Astrocyte (in vitro differentiated cells and primary cell): ENCODE measurements around the gene FAM81B. TPM values are rescaled to one million over a fixed set of nuclear protein-coding genes. Genes with fewer than 3 reads are reported as not detected.

Experiments used
- DNase-seq: peaks from one replicate; pipeline ENCODE4 v3.0.0-alpha.2; 2010; ENCODE audit warnings: low read depth
- FAIRE-seq: peaks from 2 replicates; lab custom pipeline; 2011; peaks lifted over from hg19 to GRCh38; lab: Jason Lieb, UNC
- H2AFZ ChIP-seq: 2 replicates; pipeline ENCODE4 v1.6.0; 2012; ENCODE audit warnings: low read depth, low read length, inconsistent platforms
- H3K27ac ChIP-seq: 2 replicates; pipeline ENCODE4 v1.5.1; 2011; ENCODE audit warnings: low read depth, low read length, inconsistent platforms
- H3K27me3 ChIP-seq: 2 replicates; pipeline ENCODE4 v1.6.0; 2011; ENCODE audit warnings: low read length, inconsistent platforms; ENCODE audit not compliant: insufficient read depth
- H3K36me3 ChIP-seq: 2 replicates; pipeline ENCODE4 v1.5.1; 2011; ENCODE audit warnings: low read length, inconsistent platforms; ENCODE audit not compliant: insufficient read depth
- H3K4me1 ChIP-seq: 2 replicates; pipeline ENCODE4 v1.5.1; 2011; ENCODE audit warnings: low read length, inconsistent platforms; ENCODE audit not compliant: insufficient read depth
- H3K4me2 ChIP-seq: 2 replicates; pipeline ENCODE4 v1.6.0; 2012; ENCODE audit warnings: low read length, inconsistent platforms
- H3K4me3 ChIP-seq: 2 replicates; pipeline ENCODE4 v1.5.1; 2011; ENCODE audit warnings: low read depth, mild to moderate bottlenecking, low read length, inconsistent platforms; ENCODE audit not compliant: insufficient read depth
- H3K79me2 ChIP-seq: 2 replicates; pipeline ENCODE4 v1.6.0; 2012; ENCODE audit warnings: mild to moderate bottlenecking, low read length, inconsistent platforms; ENCODE audit not compliant: insufficient read depth
- H3K9ac ChIP-seq: 2 replicates; pipeline ENCODE4 v1.6.0; 2012; ENCODE audit warnings: mild to moderate bottlenecking, low read length, inconsistent platforms
- H3K9me3 ChIP-seq: 2 replicates; pipeline ENCODE4 v1.5.1; 2012; ENCODE audit warnings: low read depth, mild to moderate bottlenecking, low read length, inconsistent platforms; ENCODE audit not compliant: insufficient read depth
- H4K20me1 ChIP-seq: 2 replicates; pipeline ENCODE4 v1.6.0; 2012; ENCODE audit warnings: low read length, inconsistent platforms; ENCODE audit not compliant: insufficient read depth
- H3K27ac Mint-ChIP-seq: one replicate; pipeline ENCODE4 v1.8.0; 2021; ENCODE audit warnings: mild to moderate bottlenecking, mixed read lengths; ENCODE audit not compliant: unreplicated experiment
- H3K27me3 Mint-ChIP-seq: one replicate; pipeline ENCODE4 v1.8.0; 2021; ENCODE audit warnings: low read depth, mixed read lengths; ENCODE audit not compliant: unreplicated experiment
- H3K36me3 Mint-ChIP-seq: one replicate; pipeline ENCODE4 v1.8.0; 2021; ENCODE audit warnings: low read depth, mixed read lengths; ENCODE audit not compliant: unreplicated experiment
- H3K4me1 Mint-ChIP-seq: one replicate; pipeline ENCODE4 v1.8.0; 2021; ENCODE audit warnings: low read depth, mixed read lengths; ENCODE audit not compliant: unreplicated experiment
- H3K4me3 Mint-ChIP-seq: one replicate; pipeline ENCODE4 v1.8.0; 2021; ENCODE audit warnings: mild to moderate bottlenecking, moderate library complexity, mixed read lengths; ENCODE audit not compliant: unreplicated experiment
- H3K9me3 Mint-ChIP-seq: one replicate; pipeline ENCODE4 v1.8.0; 2021; ENCODE audit warnings: mild to moderate bottlenecking, mixed read lengths; ENCODE audit not compliant: unreplicated experiment
- CTCF ChIP-seq: IDR thresholded peaks from 2 replicates; pipeline ENCODE4 v1.5.1; 2011; ENCODE audit warnings: low read depth, mild to moderate bottlenecking, inconsistent platforms, low read length, moderate library complexity; ENCODE audit not compliant: insufficient read depth
- EZH2 ChIP-seq: IDR thresholded peaks from 2 replicates; pipeline ENCODE4 v1.6.1; 2012; ENCODE audit warnings: mild to moderate bottlenecking, low read length, inconsistent platforms; ENCODE audit not compliant: insufficient read depth
- total RNA-seq: library from RNA; stranded (reverse); gene quantifications from 2 replicates; pipeline ENCODE4 v1.2.1, GENCODE V29; 2021

FAM81B gene
- total RNA-seq, 1 donor from 2014 or later, result 0.52 TPM

GRCh38 chr5:95471487-95471886 lies 80.3 kb downstream of the FAM81B start:
- Histone ChIP-seq H3K4me3 (no peak overlapping the region), H3K27me3 (no peaks in the 10 kb centered on the region), H4K20me1 (peaks cover 10% of the 10 kb centered on the region), H3K9ac (no peak overlapping the region), H3K79me2 (no peaks in the 10 kb centered on the region), H3K4me1 (peaks cover 11% of the 10 kb centered on the region), H3K9me3 (no peaks in the 10 kb centered on the region), H2AFZ (no peak overlapping the region), H3K4me2 (no peak overlapping the region), H3K27ac (no peak overlapping the region), H3K36me3 (peaks cover 18% of the 10 kb centered on the region)
- Mint-ChIP-seq H3K36me3 (peaks cover 9% of the 10 kb centered on the region), H3K9me3 (no peaks in the 10 kb centered on the region), H3K27me3 (no peaks in the 10 kb centered on the region), H3K4me3 (no peak overlapping the region), H3K4me1 (peaks cover 16% of the 10 kb centered on the region), H3K27ac (peak overlapping the region; percentile 56)
- DNase-seq (no peak), FAIRE-seq (no peak)
- TF ChIP-seq CTCF (no peak), EZH2 (no peak)

- H3K79me2 ChIP-seq, result no peaks in the 10 kb centered on the region
- Mint-ChIP-seq H3K27me3 (no peaks in the 10 kb centered on the region), H3K36me3 (peaks cover 9% of the 10 kb centered on the region), H3K4me3 (no peak overlapping the region), H3K27ac (peak overlapping the region; percentile 56), H3K4me1 (peaks cover 16% of the 10 kb centered on the region), H3K9me3 (no peaks in the 10 kb centered on the region)
- no peak overlapping the region for H3K9ac ChIP-seq
- H4K20me1 ChIP-seq, result peaks cover 10% of the 10 kb centered on the region
- no peak overlapping the region for H3K4me3 ChIP-seq
- H3K9me3 ChIP-seq, result no peaks in the 10 kb centered on the region
- H3K27ac ChIP-seq, result no peak overlapping the region
- H3K4me1 ChIP-seq, result peaks cover 11% of the 10 kb centered on the region
- DNase-seq (peak; percentile 61), FAIRE-seq (peak; percentile 37)
- H3K36me3 ChIP-seq, result peaks cover 16% of the 10 kb centered on the region
- TF ChIP-seq EZH2, result no peak
- peak; percentile 3 for TF ChIP-seq CTCF
- H3K27me3 ChIP-seq, result no peaks in the 10 kb centered on the region
- no peak overlapping the region for H2AFZ ChIP-seq
- no peak overlapping the region for H3K4me2 ChIP-seq
Observed at GRCh38 chr5:95471942-95472341, 80.8 kb downstream of the FAM81B start.

- FAIRE-seq, result no peak
- H3K79me2 ChIP-seq, result peaks cover 4% of the 10 kb centered on the region
- TF ChIP-seq EZH2 (no peak), CTCF (no peak)
- peaks cover 4% of the 10 kb centered on the region for H4K20me1 ChIP-seq
- Mint-ChIP-seq H3K27me3 (no peaks in the 10 kb centered on the region), H3K27ac (no peak overlapping the region), H3K4me3 (no peak overlapping the region), H3K36me3 (peaks cover 56% of the 10 kb centered on the region), H3K9me3 (peaks cover 9% of the 10 kb centered on the region), H3K4me1 (no peaks in the 10 kb centered on the region)
- H3K4me2 ChIP-seq, result no peak overlapping the region
- no peak overlapping the region for H3K9ac ChIP-seq
- DNase-seq, result no peak
- H3K4me3 ChIP-seq, result no peak overlapping the region
- H3K27ac ChIP-seq, result no peak overlapping the region
- H3K27me3 ChIP-seq, result no peaks in the 10 kb centered on the region
- no peaks in the 10 kb centered on the region for H3K4me1 ChIP-seq
- H3K36me3 ChIP-seq, result peaks cover 50% of the 10 kb centered on the region
- H2AFZ ChIP-seq, result no peak overlapping the region
- H3K9me3 ChIP-seq, result no peaks in the 10 kb centered on the region
Observed at GRCh38 chr5:95484421-95484820, 93.3 kb downstream of the FAM81B start.
